ENCODE measurements around the gene RABEP1.

Gene RABEP1

DNA sequence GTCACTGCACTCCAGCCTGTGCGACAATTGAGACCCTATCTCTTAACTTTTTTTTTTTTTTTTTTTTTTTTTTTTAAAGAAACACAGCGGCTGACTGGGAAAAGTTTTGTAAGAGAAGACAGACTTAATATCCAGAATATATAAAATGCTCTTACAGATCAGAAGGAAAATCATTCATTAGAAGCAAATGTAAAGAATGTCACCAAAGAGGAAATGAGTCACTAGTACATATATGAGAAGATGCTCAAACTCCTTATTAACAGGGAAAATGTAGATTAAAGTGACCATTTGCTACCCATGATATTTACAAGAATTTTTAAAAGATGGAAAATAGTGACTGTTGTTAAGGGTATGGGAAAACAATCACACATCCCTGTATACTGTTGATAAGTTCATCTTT is 48.9 kb downstream of the RABEP1 start:
- FAIRE-seq: peak; percentile 17
- TF ChIP-seq TAF1 (IDR thresholded peaks at IDR 0.05; ENCODE audit: borderline replicate concordance, low read depth, low read length): no peak
- DNase-seq (ENCODE audit: insufficient read length): no peak

DNA sequence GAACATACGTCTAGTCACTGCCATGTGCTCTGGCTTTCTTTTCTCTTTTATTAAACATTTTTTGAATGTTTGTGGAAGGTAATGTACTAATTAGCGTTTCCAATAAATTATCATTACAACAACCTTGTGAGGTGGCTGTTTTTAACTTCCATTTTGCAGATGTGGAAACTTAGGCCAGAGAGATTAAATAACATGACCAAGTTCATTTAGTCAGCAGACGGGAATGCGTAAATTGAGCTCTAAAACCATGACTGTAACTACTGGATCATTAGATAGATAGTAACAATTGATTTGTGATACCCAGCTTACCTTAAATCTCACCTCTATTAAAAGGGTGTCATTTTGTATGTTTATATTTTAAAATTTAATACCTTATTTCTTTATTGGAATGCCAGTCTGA is 49.4 kb downstream of the RABEP1 start:
- FAIRE-seq: no peak
- DNase-seq (ENCODE audit: insufficient read length): no peak
- TF ChIP-seq POLR2AphosphoS5 (IDR thresholded peaks at IDR 0.05; ENCODE audit: low read depth, low read length): no peak

DNA sequence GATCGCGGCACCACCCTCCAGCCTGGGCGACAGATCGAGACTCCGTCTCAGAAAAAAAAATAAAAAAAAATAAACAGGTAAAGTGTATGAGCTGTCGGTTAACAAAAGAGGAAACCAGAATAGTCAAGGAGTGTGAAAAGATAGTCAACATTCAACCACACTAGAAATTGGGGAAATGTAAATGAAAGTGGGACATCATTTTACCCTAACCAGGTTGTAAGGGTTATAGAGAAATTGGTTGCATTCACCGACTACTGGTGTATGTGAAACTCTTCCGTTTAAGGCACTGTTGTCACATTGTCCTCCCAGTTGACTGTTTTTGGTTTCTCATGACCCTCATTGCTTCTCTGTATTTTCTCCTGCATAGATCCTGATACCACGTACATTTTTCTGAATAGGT is 62.8 kb downstream of the RABEP1 start:
- DNase-seq (ENCODE audit: insufficient read length) (no peak), FAIRE-seq (no peak)
- no peak for TF ChIP-seq POLR2A (IDR thresholded peaks at IDR 0.05; ENCODE audit: low read depth, low read length)
- TF ChIP-seq TAF1 (IDR thresholded peaks at IDR 0.05; ENCODE audit: borderline replicate concordance, low read depth, low read length): no peak
- no peak for TF ChIP-seq POLR2AphosphoS5 (IDR thresholded peaks at IDR 0.05; ENCODE audit: low read depth, low read length)

DNA sequence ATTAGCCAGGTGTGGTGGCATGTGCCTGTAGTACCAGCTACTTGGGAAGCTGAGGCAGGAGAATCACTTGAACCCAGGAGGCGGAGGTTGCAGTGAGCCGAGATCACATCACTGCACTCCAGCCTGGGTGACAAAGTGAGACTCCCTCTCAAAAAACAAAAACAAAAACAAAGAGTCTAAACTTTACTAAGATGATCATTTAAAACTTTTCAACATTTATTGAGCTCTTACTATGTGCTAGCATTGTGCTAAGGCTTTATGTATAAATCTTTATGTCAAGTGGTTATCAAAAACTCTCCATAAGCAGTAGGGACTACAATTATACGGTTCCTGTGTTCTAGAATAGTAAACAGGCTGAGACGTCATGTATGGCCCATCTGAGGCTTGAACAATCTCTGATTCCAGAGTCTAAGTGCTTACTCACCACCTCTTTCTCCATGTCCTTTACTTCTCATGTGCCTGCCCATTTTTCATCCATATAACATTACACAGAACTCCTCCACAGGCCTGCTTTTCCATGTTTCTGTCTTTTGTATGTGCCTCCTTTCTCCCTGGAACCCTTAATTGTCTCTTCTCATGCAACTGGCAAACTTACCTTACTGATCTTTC is 70.7 kb downstream of the RABEP1 start:
- TF ChIP-seq TAF1 (IDR thresholded peaks at IDR 0.05; ENCODE audit: borderline replicate concordance, low read depth, low read length) (no peak), POLR2A (IDR thresholded peaks at IDR 0.05; ENCODE audit: low read depth, low read length) (no peak), POLR2AphosphoS5 (IDR thresholded peaks at IDR 0.05; ENCODE audit: low read depth, low read length) (no peak)
- FAIRE-seq (no peak), DNase-seq (ENCODE audit: insufficient read length) (no peak)

DNA sequence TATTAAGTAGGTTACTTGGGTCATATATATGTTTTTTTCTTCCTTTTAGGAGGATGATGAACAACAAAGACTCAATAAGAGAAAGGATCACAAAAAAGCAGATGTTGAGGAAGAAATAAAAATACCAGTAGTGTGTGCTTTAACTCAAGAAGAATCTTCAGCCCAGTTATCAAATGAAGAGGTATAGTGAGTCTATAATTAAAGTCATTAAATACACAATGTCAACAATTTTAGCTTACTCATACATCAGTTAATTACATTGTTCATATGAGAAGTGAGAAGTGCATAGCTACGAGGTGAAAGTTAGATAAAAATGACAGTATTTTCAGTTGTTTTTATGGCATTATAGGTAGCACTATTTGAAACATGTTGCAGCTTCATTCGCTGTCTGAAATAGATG is 72.2 kb downstream of the RABEP1 start:
- no peak for FAIRE-seq
- TF ChIP-seq POLR2AphosphoS5 (IDR thresholded peaks at IDR 0.05; ENCODE audit: low read depth, low read length) (no peak), POLR2A (IDR thresholded peaks at IDR 0.05; ENCODE audit: low read depth, low read length) (no peak), TAF1 (IDR thresholded peaks at IDR 0.05; ENCODE audit: borderline replicate concordance, low read depth, low read length) (no peak)
- DNase-seq (ENCODE audit: insufficient read length): no peak

DNA sequence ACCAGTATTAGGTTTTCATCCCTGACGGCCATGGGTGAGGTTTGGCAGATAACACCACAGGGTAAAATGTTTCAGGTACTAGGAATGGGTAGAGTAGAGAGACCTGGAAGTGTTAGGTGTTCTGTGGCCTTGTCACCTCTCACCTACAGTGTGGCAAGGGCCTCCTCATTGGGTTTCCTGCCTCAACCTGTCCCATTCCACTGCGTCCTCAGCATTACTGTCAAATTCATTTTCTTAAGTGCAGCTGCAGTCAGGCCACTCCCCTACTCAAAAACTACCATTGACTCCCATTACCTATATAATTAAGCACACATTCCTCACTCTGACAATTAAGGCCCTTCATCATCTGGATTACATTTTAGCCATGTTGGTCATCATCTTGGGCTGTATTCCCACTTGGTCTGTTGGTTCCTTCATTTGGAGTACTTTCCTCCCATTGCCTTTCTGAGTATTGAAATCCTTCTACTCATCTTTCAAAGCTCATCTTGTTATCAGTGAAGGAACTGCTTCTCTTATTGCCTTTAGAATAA is 72.9 kb downstream of the RABEP1 start:
- FAIRE-seq (no peak), DNase-seq (ENCODE audit: insufficient read length) (no peak)
- TF ChIP-seq TAF1 (IDR thresholded peaks at IDR 0.05; ENCODE audit: borderline replicate concordance, low read depth, low read length) (no peak), POLR2AphosphoS5 (IDR thresholded peaks at IDR 0.05; ENCODE audit: low read depth, low read length) (no peak), POLR2A (IDR thresholded peaks at IDR 0.05; ENCODE audit: low read depth, low read length) (no peak)

DNA sequence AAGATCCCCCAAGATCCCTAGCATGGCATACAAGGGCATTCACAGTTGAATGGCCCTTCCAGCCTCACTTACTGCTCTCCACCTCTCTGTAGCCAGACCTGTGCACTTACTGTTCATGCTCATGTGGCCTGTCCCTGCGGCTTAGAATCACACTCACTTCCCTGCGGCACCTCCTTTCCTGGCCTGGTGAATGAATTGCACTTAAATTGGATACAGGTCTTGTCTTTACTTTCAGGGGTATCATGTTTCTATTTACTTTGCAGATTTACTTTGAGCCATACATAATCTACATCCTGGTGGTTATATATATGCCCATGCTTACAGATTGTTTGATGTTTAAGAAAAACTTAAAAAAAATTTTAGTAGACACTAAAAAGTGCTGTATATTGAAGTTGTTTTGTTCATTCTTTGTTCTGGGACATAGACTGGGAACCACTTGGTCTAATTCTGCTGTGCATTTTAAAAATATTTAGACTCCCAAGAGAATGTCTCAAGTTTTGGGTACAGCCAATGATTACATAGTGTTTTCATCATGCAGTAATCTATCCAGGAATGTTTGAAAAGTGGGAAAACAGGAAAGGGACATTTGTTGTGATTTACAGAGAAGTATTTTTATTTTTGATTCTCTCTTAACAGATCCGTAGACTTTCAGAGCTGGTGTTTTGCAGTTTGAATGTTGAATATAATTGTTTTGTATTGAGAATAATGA is 73.5 kb downstream of the RABEP1 start:
- DNase-seq (ENCODE audit: insufficient read length): no peak
- TF ChIP-seq TAF1 (IDR thresholded peaks at IDR 0.05; ENCODE audit: borderline replicate concordance, low read depth, low read length) (no peak), POLR2AphosphoS5 (IDR thresholded peaks at IDR 0.05; ENCODE audit: low read depth, low read length) (no peak), POLR2A (IDR thresholded peaks at IDR 0.05; ENCODE audit: low read depth, low read length) (no peak)
- no peak for FAIRE-seq

DNA sequence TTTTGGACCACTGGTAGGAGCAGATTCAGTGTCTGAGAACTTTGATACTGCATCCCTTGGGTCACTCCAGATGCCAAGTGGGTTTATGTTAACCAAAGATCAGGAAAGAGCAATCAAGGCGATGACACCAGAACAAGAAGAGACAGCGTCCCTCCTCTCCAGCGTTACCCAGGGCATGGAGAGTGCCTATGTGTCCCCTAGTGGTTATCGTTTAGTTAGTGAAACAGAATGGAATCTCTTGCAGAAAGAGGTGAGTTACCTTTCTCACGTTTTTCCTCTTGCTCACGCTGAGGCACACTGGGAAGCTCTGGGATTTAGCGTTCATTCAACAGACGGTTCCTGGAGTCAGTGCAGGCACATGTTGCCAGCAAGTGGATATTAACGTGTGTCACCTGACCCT is 79.3 kb downstream of the RABEP1 start:
- no peak for TF ChIP-seq TAF1 (IDR thresholded peaks at IDR 0.05; ENCODE audit: borderline replicate concordance, low read depth, low read length)
- TF ChIP-seq POLR2A (IDR thresholded peaks at IDR 0.05; ENCODE audit: low read depth, low read length): no peak
- TF ChIP-seq POLR2AphosphoS5 (IDR thresholded peaks at IDR 0.05; ENCODE audit: low read depth, low read length): no peak
- no peak for DNase-seq (ENCODE audit: insufficient read length)
- FAIRE-seq: no peak

DNA sequence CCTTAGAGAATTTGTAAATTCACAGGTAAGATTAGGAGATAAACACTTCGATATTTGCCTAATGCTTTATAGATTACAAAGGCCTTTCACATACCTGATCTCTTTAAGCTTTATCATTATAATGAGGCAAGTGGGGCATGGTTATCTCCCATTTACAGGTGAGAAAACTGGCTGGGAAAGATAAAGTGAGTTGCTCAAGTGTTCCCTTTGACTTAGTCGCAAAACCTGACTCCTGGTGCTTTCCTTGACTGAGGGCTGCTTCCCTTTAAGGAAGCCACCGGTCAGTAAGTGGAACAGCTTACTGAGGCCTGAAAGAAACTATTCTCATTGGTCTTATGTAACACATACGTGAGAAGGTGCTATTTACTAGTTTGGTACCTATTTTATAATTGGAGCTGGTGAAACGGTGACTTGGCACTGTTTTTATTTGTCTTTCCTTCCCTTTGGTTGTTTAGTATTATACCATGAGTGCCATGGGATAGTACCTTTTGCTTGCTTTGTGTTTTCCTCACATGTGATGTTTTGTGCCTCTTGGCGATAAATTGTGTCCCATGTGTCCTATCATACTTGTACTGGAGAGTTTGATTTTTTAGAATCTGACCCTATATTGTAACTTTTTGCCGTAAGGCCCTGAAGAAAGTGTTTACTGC is 80.2 kb downstream of the RABEP1 start:
- no peak for TF ChIP-seq TAF1 (IDR thresholded peaks at IDR 0.05; ENCODE audit: borderline replicate concordance, low read depth, low read length)
- no peak for TF ChIP-seq POLR2AphosphoS5 (IDR thresholded peaks at IDR 0.05; ENCODE audit: low read depth, low read length)
- no peak for TF ChIP-seq POLR2A (IDR thresholded peaks at IDR 0.05; ENCODE audit: low read depth, low read length)
- FAIRE-seq: no peak
- no peak for DNase-seq (ENCODE audit: insufficient read length)

DNA sequence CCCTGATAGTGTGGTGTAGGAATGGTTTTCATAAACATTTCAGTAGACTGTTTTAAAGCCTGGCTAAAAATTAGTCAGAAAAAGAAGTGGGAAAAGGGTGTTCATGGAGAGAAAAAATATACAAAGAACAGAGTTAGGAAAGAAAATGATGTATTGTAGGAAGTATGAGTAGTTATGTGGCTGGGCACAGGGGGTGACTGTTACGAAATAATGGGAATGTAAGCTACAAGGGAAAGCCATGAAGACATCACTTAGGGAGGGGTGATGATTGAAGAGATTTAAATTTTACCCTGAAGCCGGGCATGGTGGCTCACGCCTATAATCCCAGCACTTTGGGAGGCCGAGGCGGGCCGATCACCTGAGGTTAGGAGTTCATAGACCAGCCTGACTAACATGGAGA is 82.1 kb downstream of the RABEP1 start:
- no peak for FAIRE-seq

DNA sequence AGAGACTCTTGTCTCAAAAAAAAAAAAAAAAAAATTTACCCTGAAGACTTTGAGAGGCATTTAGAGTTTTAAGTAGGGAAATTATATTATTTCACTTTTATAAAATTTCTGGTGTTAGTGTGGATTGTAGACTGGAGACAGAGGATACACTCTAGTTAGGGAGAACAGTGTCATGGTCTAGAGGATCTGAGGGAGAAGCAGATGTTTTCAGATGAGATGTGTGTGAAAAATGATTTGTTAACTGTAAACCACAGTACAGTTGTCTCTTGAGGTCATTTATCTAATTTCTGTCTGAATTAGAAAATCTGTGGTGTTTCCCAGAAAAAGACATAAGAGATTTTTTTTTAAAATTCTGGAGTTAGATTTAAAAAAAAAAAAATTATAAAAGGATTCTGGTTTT is 82.6 kb downstream of the RABEP1 start:
- DNase-seq (ENCODE audit: insufficient read length) (no peak), FAIRE-seq (no peak)
- TF ChIP-seq POLR2A (IDR thresholded peaks at IDR 0.05; ENCODE audit: low read depth, low read length): no peak
- TF ChIP-seq POLR2AphosphoS5 (IDR thresholded peaks at IDR 0.05; ENCODE audit: low read depth, low read length): no peak
- no peak for TF ChIP-seq TAF1 (IDR thresholded peaks at IDR 0.05; ENCODE audit: borderline replicate concordance, low read depth, low read length)

More for the DNA sequence above, 82.1 kb downstream of the RABEP1 start:
- DNase-seq (ENCODE audit: insufficient read length): no peak
- TF ChIP-seq TAF1 (IDR thresholded peaks at IDR 0.05; ENCODE audit: borderline replicate concordance, low read depth, low read length) (no peak), POLR2AphosphoS5 (IDR thresholded peaks at IDR 0.05; ENCODE audit: low read depth, low read length) (no peak), POLR2A (IDR thresholded peaks at IDR 0.05; ENCODE audit: low read depth, low read length) (no peak)

DNA sequence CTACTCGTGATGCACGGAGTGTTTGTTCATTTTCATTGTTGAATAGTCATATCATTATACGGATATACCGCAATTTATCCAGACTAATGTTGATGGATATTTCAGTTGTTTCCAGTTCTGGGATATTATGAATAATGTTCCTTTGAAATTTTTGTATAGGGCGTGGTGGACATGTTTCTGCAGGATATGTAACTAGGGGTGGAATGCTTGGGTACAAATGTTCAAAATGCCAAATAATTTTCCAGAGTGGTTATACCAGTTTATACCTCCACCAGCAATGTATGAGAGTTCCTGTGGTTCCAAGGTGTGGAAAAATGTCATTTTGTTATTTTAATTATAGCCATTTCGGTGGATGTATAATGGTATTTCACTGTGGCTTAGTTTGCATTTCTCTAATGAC is 83.7 kb downstream of the RABEP1 start:
- DNase-seq (ENCODE audit: insufficient read length) (no peak), FAIRE-seq (no peak)
- TF ChIP-seq POLR2A (IDR thresholded peaks at IDR 0.05; ENCODE audit: low read depth, low read length) (no peak), TAF1 (IDR thresholded peaks at IDR 0.05; ENCODE audit: borderline replicate concordance, low read depth, low read length) (no peak), POLR2AphosphoS5 (IDR thresholded peaks at IDR 0.05; ENCODE audit: low read depth, low read length) (no peak)
